K562 (cell line): ENCODE measurements around the gene ZDHHC3.

ENCODE experiments used
- BACH1 ChIP-seq: fragments of 200-800 bp; sonication (Bioruptor generic); IDR thresholded peaks from 2 replicates; pipeline ENCODE4 v1.6.1; 2016; ENCODE audit warnings: missing genetic modification characterization, missing compliant biosample characterization
- MAX ChIP-seq: sonication (generic); formaldehyde crosslinking; IDR thresholded peaks from 2 replicates; pipeline ENCODE4 v1.9.0; 2022; ENCODE audit warnings: mild to moderate bottlenecking, missing genetic modification reagents
- POLR2AphosphoS5 ChIP-seq: IDR thresholded peaks from 2 replicates; pipeline ENCODE4 v1.6.1; 2011; ENCODE audit warnings: mild to moderate bottlenecking, low read depth, low read length, moderate library complexity; ENCODE audit not compliant: control insufficient read depth, insufficient read depth
- USF2 ChIP-seq: sonication (generic); formaldehyde crosslinking; IDR thresholded peaks from 2 replicates; pipeline ENCODE4 v1.5.0; 2020; ENCODE audit warnings: missing genetic modification reagents
- ZNF274 ChIP-seq: IDR thresholded peaks from 2 replicates; pipeline ENCODE4 v1.6.1; 2011; ENCODE audit warnings: low read depth, mild to moderate bottlenecking, low read length, moderate library complexity, borderline replicate concordance
- ZNF398 ChIP-seq: fragments of 250-450 bp; sonication (Bioruptor Pico); IDR thresholded peaks from 2 replicates; pipeline ENCODE4 v1.8.0; 2021; ENCODE audit warnings: moderate library complexity, mild to moderate bottlenecking, inconsistent platforms
- ZNF436 ChIP-seq: fragments of 250-450, 450-650 bp; sonication (Bioruptor Pico); formaldehyde crosslinking; IDR thresholded peaks from 2 replicates; pipeline ENCODE4 v1.7.0; 2020; ENCODE audit warnings: mild to moderate bottlenecking
- TF ChIP-seq, protein P1 (sequence below): fragments of 250-450 bp; sonication (Bioruptor Pico); IDR thresholded peaks from 2 replicates; pipeline ENCODE4 v1.8.0; 2022; ENCODE audit warnings: moderate library complexity, mild to moderate bottlenecking, inconsistent platforms

DNA sequence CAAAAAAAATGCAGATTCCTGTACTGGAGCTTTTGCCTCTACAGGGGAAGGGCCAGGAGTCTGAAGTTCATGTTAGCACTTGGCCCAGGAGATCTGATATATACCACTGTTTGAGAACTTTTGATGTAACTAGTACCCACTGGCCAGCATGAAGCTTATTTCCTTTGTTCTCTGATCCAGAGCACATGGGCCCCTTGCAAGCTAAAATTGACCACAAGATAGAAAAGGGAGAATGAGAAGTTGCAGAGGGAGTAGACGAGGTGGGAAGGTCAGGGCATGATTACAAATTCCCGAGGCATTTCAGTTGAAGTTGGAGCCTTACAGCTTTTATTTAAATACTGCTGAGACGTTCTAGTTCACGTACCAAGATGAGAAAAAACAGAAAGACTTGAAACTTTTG lies 73.3 kb downstream of the ZDHHC3 start:
- TF ChIP-seq, protein P1, sequence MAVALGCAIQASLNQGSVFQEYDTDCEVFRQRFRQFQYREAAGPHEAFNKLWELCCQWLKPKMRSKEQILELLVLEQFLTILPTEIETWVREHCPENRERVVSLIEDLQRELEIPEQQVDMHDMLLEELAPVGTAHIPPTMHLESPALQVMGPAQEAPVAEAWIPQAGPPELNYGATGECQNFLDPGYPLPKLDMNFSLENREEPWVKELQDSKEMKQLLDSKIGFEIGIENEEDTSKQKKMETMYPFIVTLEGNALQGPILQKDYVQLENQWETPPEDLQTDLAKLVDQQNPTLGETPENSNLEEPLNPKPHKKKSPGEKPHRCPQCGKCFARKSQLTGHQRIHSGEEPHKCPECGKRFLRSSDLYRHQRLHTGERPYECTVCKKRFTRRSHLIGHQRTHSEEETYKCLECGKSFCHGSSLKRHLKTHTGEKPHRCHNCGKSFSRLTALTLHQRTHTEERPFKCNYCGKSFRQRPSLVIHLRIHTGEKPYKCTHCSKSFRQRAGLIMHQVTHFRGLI (CRISPR knock-in tag), result no peak
- TF ChIP-seq POLR2AphosphoS5, result no peak
- no peak for TF ChIP-seq ZNF274
- no peak for TF ChIP-seq USF2 (CRISPR knock-in tag)
- TF ChIP-seq BACH1 (tag), result no peak
- TF ChIP-seq ZNF436 (CRISPR knock-in tag), result no peak
- no peak for TF ChIP-seq ZNF398
- no peak for TF ChIP-seq MAX
